Psoas muscle (tissue), 8 donors: ENCODE measurements around the gene PI4KB. TPM values are rescaled to one million over a fixed set of nuclear protein-coding genes. Genes with fewer than 3 reads are reported as not detected.
A peak's percentile ranks its signal among the peaks of the same experiment; 100 is the strongest.

Source experiments
- ATAC-seq, 4 donors: fragments of 200-7000 bp; cut with Tn5 transposase; one replicate each; pipeline ENCODE4 v1.9.1; 2020; ENCODE audit warnings: moderate library complexity in 3 of 4, mild to moderate bottlenecking in 2 of 4
- DNase-seq, 2 donors: peaks; one replicate each; pipeline ENCODE4 v3.0.0-alpha.2; 2020
- H3K27ac ChIP-seq: fragments of 200-600 bp; one replicate; pipeline ENCODE4 v1.8.0; 2022
- H3K27me3 ChIP-seq, 3 donors: fragments of 200-600 bp in 1 of 3; one replicate each; pipeline versions ENCODE4 v1.6.1 to v1.8.0; 2013 to 2022; ENCODE audit warnings: low read length in 2 of 3, mild to moderate bottlenecking in 2 of 3, moderate library complexity in 1 of 3; ENCODE audit not compliant: insufficient read depth in 3 of 3
- H3K36me3 ChIP-seq, 2 donors: fragments of 200-600 bp in 1 of 2; one replicate each; pipeline versions ENCODE4 v1.6.1 to v1.8.0; 2013 to 2022; ENCODE audit warnings: low read depth in 1 of 2, mild to moderate bottlenecking in 1 of 2, moderate library complexity in 1 of 2; ENCODE audit not compliant: insufficient read depth in 1 of 2
- H3K4me1 ChIP-seq: fragments of 200-600 bp; one replicate; pipeline ENCODE4 v1.8.0; 2022
- H3K4me3 ChIP-seq: fragments of 200-600 bp; one replicate; pipeline ENCODE4 v1.8.0; 2022; ENCODE audit warnings: mild to moderate bottlenecking
- H3K9me3 ChIP-seq: fragments of 200-600 bp; one replicate; pipeline ENCODE4 v1.8.0; 2022
- CTCF ChIP-seq: fragments of 200-600 bp; IDR thresholded peaks from one replicate; pipeline ENCODE4 v1.8.0; 2022; ENCODE audit warnings: antibody characterized with exemption
- WGBS, 3 donors: extraction: QIAGEN DNeasy Blood & Tissue Kit; methylation state at CpG; one replicate each; pipeline versions ENCODE4 v1.1.6 to v1.1.7; 2013; 5-methylcytosine and 5-hydroxymethylcytosine counted together
- intact Hi-C, 2 donors: fragments of 100-400 bp; cut with DNase I; formaldehyde crosslinking; loops; one replicate each; pipeline versions ENCODE4 v1.11.0 to v1.14.2; 2022
- polyA plus RNA-seq, 3 donors: library from polyadenylated mRNA; stranded (reverse); fragments of 200-250 nt; gene quantifications; one replicate each; pipeline ENCODE4 v1.2.3, GENCODE V29; 2013
- total RNA-seq, 4 donors: library from RNA; stranded (reverse); fragmentation: NEBNext Ultra II Directional in 2 of 4; extraction: Animal tissue kit (Norgen Biotek cat#: 25700) in 2 of 4; gene quantifications; one replicate each; pipeline versions ENCODE4 v1.2.1 to v1.2.4, GENCODE V29; 2021 to 2023
- donor health status: healthy with polysubstance abuse.
- donor health status: DM: no; HTN: no; CAD: no; lungs with moderate emphysema.
- donor health status: Bipolar disorder and iron deficiency.
- donor health status: healthy.
- donor health status: DM: yes; HTN: yes; CAD: no.
- donor health status: DM: no; HTN: no; CAD: no.
- donor health status: DM: no; HTN: no; CAD: no.
- donor health status: DM: yes; HTN: yes; CAD: no.

Gene PI4KB
- total and polyA plus RNA-seq, 7 donors, result 42.6 to 96.4 (median 66.3) TPM

GRCh38 chr1:151286619-151287340 is 40.4 kb downstream of the PI4KB start:
- ATAC-seq (no peak), DNase-seq (no peak)
- 77 to 86% (median 84%) methylated on average over 10 of the region's 10 CpGs for WGBS, 3 donors
- Histone ChIP-seq H3K36me3 (peaks cover 3 to 66% of the 10 kb centered on the region in 2 donors), H3K27ac (no peak overlapping the region), H3K9me3 (no peaks in the 10 kb centered on the region), H3K27me3 (no peaks in the 10 kb centered on the region), H3K4me3 (no peak overlapping the region), H3K4me1 (peaks cover 16% of the 10 kb centered on the region)
- intact Hi-C loops, result no loop called here
- TF ChIP-seq CTCF, result no peak

GRCh38 chr1:151284013-151284577 is 43.1 kb downstream of the PI4KB start:
- Histone ChIP-seq H3K4me1 (peaks cover 21% of the 10 kb centered on the region), H3K4me3 (peak overlapping the region; percentile 85), H3K9me3 (no peaks in the 10 kb centered on the region), H3K36me3 (peaks cover 0 to 40% of the 10 kb centered on the region in 2 donors), H3K27ac (peak overlapping the region; percentile 97), H3K27me3 (no peaks in the 10 kb centered on the region)
- no peak for DNase-seq
- no peak for ATAC-seq
- TF ChIP-seq CTCF, result no peak
- intact Hi-C loops, result loop anchor here in 1 of 2 donors (5.0 kb wide), 2 partner anchors 43 to 113 kb away; partner anchors contain the start of genes PI4KB and PSMB4
- WGBS, 3 donors, result 46 to 53% (median 48%) methylated on average over 2 of the region's 2 CpGs

- H3K36me3 ChIP-seq, result peaks cover 0 to 30% of the 10 kb centered on the region in 2 donors
- no peak for TF ChIP-seq CTCF
- DNase-seq (peak; percentile 35 to 69), ATAC-seq (peak in 2 of 4 donors; percentile 0)
- WGBS, 3 donors, result 6 to 13% (median 8%) methylated on average over 28 to 44 of the region's 44 CpGs
- H3K27ac ChIP-seq, result peak overlapping the region; percentile 97
- intact Hi-C loops, result loop anchor here in 1 of 2 donors (5.0 kb wide), 2 partner anchors 44 to 114 kb away; partner anchors contain the start of genes PI4KB and PSMB4
- no peaks in the 10 kb centered on the region for H3K27me3 ChIP-seq
- peaks cover 21% of the 10 kb centered on the region for H3K4me1 ChIP-seq
- no peaks in the 10 kb centered on the region for H3K9me3 ChIP-seq
- H3K4me3 ChIP-seq, result peak overlapping the region; percentile 85
Observed at GRCh38 chr1:151282883-151283725, 44.1 kb downstream of the PI4KB start.

- intact Hi-C loops, result loop anchor here in 1 of 2 donors (5.0 kb wide), 2 partner anchors 45 to 115 kb away; partner anchors contain the start of genes PI4KB and PSMB4
- DNase-seq, result peak; percentile 100
Observed at GRCh38 chr1:151281969-151282882, 45.0 kb downstream of the PI4KB start, which contains the start of gene ZNF687. Gene ZNF687, plus strand, starts transcription at chr1:151282299. Its CDS starts 3,993 bp downstream, at chr1:151286292.

More at GRCh38 chr1:151281969-151282882, 45.0 kb downstream of the PI4KB start, which contains the start of gene ZNF687:
- H3K27ac ChIP-seq, result peak within 1 kb of the TSS; percentile 97
- no peak for TF ChIP-seq CTCF
- no peaks in the 10 kb centered on the region for H3K27me3 ChIP-seq
- peak within 1 kb of the TSS; percentile 85 for H3K4me3 ChIP-seq
- H3K9me3 ChIP-seq, result no peaks in the 10 kb centered on the region
- ATAC-seq, result peak; percentile 87 to 92 (median 88)
- 0% methylated on average over 39 to 74 of the region's 74 CpGs for WGBS, 3 donors
- peaks cover 0 to 21% of the 10 kb centered on the region in 2 donors for H3K36me3 ChIP-seq
- H3K4me1 ChIP-seq, result peaks cover 21% of the 10 kb centered on the region
